ENCODE data around the gene EHD1.
A peak's percentile ranks its signal among the peaks of the same experiment; 100 is the strongest.

Gene EHD1

GRCh38 chr11:64909653-64910343, 31.4 kb upstream of the EHD1 start:
- no peak for DNase-seq

- DNase-seq = no peak
Measured at GRCh38 chr11:64908766-64909165, 30.3 kb upstream of the EHD1 start.

GRCh38 chr11:64906314-64906635, 27.9 kb upstream of the EHD1 start:
- no peak for DNase-seq

GRCh38 chr11:64905516-64906313, 27.3 kb upstream of the EHD1 start:
- no peak for DNase-seq

- DNase-seq = no peak
Measured at GRCh38 chr11:64903291-64903833, 24.9 kb upstream of the EHD1 start.

GRCh38 chr11:64902102-64902900, 23.9 kb upstream of the EHD1 start:
- DNase-seq = no peak

- DNase-seq = no peak
Measured at GRCh38 chr11:64900774-64901173, 22.4 kb upstream of the EHD1 start.

- no peak for DNase-seq
Measured at GRCh38 chr11:64900263-64900678, 21.9 kb upstream of the EHD1 start.

GRCh38 chr11:64898541-64898940, 20.1 kb upstream of the EHD1 start:
- DNase-seq = no peak

GRCh38 chr11:64898076-64898445, 19.6 kb upstream of the EHD1 start:
- DNase-seq = no peak

- DNase-seq = no peak
Measured at GRCh38 chr11:64897381-64898075, 19.1 kb upstream of the EHD1 start.

- no peak for DNase-seq
Measured at GRCh38 chr11:64896448-64897022, 18.1 kb upstream of the EHD1 start.

GRCh38 chr11:64894812-64895452, 16.5 kb upstream of the EHD1 start:
- DNase-seq = no peak

- DNase-seq = peak; percentile 71
Measured at GRCh38 chr11:64894070-64894811, 15.8 kb upstream of the EHD1 start.

GRCh38 chr11:64893194-64894069, 15.0 kb upstream of the EHD1 start:
- no peak for DNase-seq

- DNase-seq = no peak
Measured at GRCh38 chr11:64892838-64893193, 14.4 kb upstream of the EHD1 start.

- DNase-seq = no peak
Measured at GRCh38 chr11:64892411-64892831, 14.0 kb upstream of the EHD1 start.

GRCh38 chr11:64891880-64892279, 13.5 kb upstream of the EHD1 start:
- no peak for DNase-seq

GRCh38 chr11:64891215-64891848, 12.9 kb upstream of the EHD1 start:
- DNase-seq = no peak

All from fibroblast of skin of back (primary cell).